Measurements from ENCODE around the gene ALDH2.

Gene ALDH2

GRCh38 chr12:111791507-111791906 is 24.8 kb downstream of the ALDH2 start:
- TF ChIP-seq ESRRG (CRISPR knock-in tag; IDR thresholded peaks at IDR 0.05) (no peak), ZFP3 (CRISPR knock-in tag; IDR thresholded peaks at IDR 0.05) (no peak), RARB (CRISPR knock-in tag; IDR thresholded peaks at IDR 0.05) (no peak), ZNF70 (CRISPR knock-in tag; IDR thresholded peaks at IDR 0.05) (no peak)
- ATAC-seq: no peak

DNA sequence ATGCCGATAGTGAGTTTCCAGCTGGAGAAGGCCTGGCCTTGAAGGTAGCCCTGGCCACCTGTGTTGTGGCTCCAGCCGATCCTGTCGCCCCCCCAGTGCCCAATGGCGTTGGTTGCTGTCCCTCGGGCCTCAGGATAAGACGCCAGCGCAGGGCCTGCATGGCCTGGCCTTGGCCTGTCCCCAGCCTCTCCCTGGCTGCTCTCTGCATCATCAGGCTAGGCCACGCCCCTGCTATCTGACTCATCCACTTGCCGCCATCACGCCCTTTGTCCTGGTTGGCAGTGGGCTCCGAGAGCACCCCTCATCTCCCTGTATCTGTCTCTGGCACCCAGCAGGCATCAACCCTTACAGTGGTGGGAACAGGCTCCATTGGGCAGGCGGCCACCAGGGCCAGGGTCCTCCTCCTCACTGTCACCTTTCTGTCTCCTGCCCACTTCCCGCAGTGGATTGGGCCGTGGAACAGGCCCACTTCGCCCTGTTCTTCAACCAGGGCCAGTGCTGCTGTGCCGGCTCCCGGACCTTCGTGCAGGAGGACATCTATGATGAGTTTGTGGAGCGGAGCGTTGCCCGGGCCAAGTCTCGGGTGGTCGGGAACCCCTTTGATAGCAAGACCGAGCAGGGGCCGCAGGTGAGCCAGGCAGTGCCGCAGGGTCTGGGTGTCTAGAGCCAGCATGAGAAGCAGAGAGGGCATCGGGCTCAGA is 25.6 kb downstream of the ALDH2 start:
- TF ChIP-seq ARNTL (CRISPR knock-in tag; IDR thresholded peaks at IDR 0.05; ENCODE audit: borderline replicate concordance, low read depth) (no peak), ZNF565 (CRISPR knock-in tag; conservative IDR thresholded peaks at IDR 0.05; ENCODE audit: low read depth) (no peak), PATZ1 (CRISPR knock-in tag; IDR thresholded peaks at IDR 0.05; ENCODE audit: borderline replicate concordance) (no peak), ZNF8 (CRISPR knock-in tag; IDR thresholded peaks at IDR 0.05) (no peak), ZNF70 (CRISPR knock-in tag; IDR thresholded peaks at IDR 0.05) (no peak), BACH2 (CRISPR knock-in tag; IDR thresholded peaks at IDR 0.05; ENCODE audit: borderline replicate concordance) (no peak), ZFP30 (CRISPR knock-in tag; IDR thresholded peaks at IDR 0.05) (no peak), RARB (CRISPR knock-in tag; IDR thresholded peaks at IDR 0.05) (no peak), GLIS3 (CRISPR knock-in tag; IDR thresholded peaks at IDR 0.05) (no peak), ESRRG (CRISPR knock-in tag; IDR thresholded peaks at IDR 0.05) (no peak), ZFP3 (CRISPR knock-in tag; IDR thresholded peaks at IDR 0.05) (no peak), TSHZ2 (CRISPR knock-in tag; IDR thresholded peaks at IDR 0.05) (no peak), PPARA (CRISPR knock-in tag; IDR thresholded peaks at IDR 0.05; ENCODE audit: borderline replicate concordance) (no peak), SNAI2 (CRISPR knock-in tag; IDR thresholded peaks at IDR 0.05) (no peak), ZC3H10 (CRISPR knock-in tag; IDR thresholded peaks at IDR 0.05) (no peak)
- TF ChIP-seq, protein P1, sequence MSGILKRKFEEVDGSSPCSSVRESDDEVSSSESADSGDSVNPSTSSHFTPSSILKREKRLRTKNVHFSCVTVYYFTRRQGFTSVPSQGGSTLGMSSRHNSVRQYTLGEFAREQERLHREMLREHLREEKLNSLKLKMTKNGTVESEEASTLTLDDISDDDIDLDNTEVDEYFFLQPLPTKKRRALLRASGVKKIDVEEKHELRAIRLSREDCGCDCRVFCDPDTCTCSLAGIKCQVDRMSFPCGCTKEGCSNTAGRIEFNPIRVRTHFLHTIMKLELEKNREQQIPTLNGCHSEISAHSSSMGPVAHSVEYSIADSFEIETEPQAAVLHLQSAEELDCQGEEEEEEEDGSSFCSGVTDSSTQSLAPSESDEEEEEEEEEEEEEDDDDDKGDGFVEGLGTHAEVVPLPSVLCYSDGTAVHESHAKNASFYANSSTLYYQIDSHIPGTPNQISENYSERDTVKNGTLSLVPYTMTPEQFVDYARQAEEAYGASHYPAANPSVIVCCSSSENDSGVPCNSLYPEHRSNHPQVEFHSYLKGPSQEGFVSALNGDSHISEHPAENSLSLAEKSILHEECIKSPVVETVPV (CRISPR knock-in tag; IDR thresholded peaks at IDR 0.05): no peak
- TF ChIP-seq, protein P2, sequence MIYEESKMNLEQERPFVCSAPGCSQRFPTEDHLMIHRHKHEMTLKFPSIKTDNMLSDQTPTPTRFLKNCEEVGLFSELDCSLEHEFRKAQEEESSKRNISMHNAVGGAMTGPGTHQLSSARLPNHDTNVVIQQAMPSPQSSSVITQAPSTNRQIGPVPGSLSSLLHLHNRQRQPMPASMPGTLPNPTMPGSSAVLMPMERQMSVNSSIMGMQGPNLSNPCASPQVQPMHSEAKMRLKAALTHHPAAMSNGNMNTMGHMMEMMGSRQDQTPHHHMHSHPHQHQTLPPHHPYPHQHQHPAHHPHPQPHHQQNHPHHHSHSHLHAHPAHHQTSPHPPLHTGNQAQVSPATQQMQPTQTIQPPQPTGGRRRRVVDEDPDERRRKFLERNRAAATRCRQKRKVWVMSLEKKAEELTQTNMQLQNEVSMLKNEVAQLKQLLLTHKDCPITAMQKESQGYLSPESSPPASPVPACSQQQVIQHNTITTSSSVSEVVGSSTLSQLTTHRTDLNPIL (CRISPR knock-in tag; IDR thresholded peaks at IDR 0.05; ENCODE audit: low read depth): no peak
- ATAC-seq: no peak

GRCh38 chr12:111792856-111793235 is 26.1 kb downstream of the ALDH2 start:
- ATAC-seq: no peak
- TF ChIP-seq OSR1 (CRISPR knock-in tag; IDR thresholded peaks at IDR 0.05) (no peak), BACH2 (CRISPR knock-in tag; IDR thresholded peaks at IDR 0.05; ENCODE audit: borderline replicate concordance) (no peak), CSDC2 (CRISPR knock-in tag; IDR thresholded peaks at IDR 0.05) (no peak), ZNF70 (CRISPR knock-in tag; IDR thresholded peaks at IDR 0.05) (no peak), POU6F1 (CRISPR knock-in tag; IDR thresholded peaks at IDR 0.05; ENCODE audit: borderline replicate concordance, low read depth) (no peak), ZNF565 (CRISPR knock-in tag; conservative IDR thresholded peaks at IDR 0.05; ENCODE audit: low read depth) (no peak), ZC3H10 (CRISPR knock-in tag; IDR thresholded peaks at IDR 0.05) (no peak), GLIS3 (CRISPR knock-in tag; IDR thresholded peaks at IDR 0.05) (no peak), ARNTL (CRISPR knock-in tag; IDR thresholded peaks at IDR 0.05; ENCODE audit: borderline replicate concordance, low read depth) (no peak), TCF4 (CRISPR knock-in tag; IDR thresholded peaks at IDR 0.05; ENCODE audit: borderline replicate concordance) (no peak), TOX (CRISPR knock-in tag; IDR thresholded peaks at IDR 0.05; ENCODE audit: borderline replicate concordance) (no peak)
- TF ChIP-seq, protein P2 (CRISPR knock-in tag; IDR thresholded peaks at IDR 0.05; ENCODE audit: low read depth): no peak
